Type B pancreatic cell (in vitro differentiated cells): ENCODE results near the gene ERFL. TPM values are rescaled to one million over a fixed set of nuclear protein-coding genes. Genes with fewer than 3 reads are reported as not detected.
"Not testable (repeated sequence)": the region's sequence is repeated elsewhere in the genome, so short reads cannot be mapped to it uniquely, and the experiment has no call there.

Source experiments
- DNase-seq: peaks from one replicate; pipeline ENCODE4 v3.0.0; 2021; ENCODE audit warnings: mixed read lengths; ENCODE audit not compliant: unreplicated experiment; ENCODE audit errors: extremely low spot score
- H3K27ac Mint-ChIP-seq: 2 replicates; pipeline ENCODE4 v1.8.0; 2021; ENCODE audit warnings: mild to moderate bottlenecking, mixed read lengths
- H3K27me3 Mint-ChIP-seq: 2 replicates; pipeline ENCODE4 v1.8.0; 2021; ENCODE audit warnings: mixed read lengths
- H3K36me3 Mint-ChIP-seq: 2 replicates; pipeline ENCODE4 v1.8.0; 2021; ENCODE audit warnings: mixed read lengths
- H3K4me1 Mint-ChIP-seq: one replicate; pipeline ENCODE4 v1.8.0; 2021; ENCODE audit warnings: mixed read lengths; ENCODE audit not compliant: unreplicated experiment
- H3K4me3 Mint-ChIP-seq: 2 replicates; pipeline ENCODE4 v1.8.0; 2021; ENCODE audit warnings: mild to moderate bottlenecking, mixed read lengths
- H3K9me3 Mint-ChIP-seq: 2 replicates; pipeline ENCODE4 v1.8.0; 2021; ENCODE audit warnings: mixed read lengths
- CTCF ChIP-seq: fragments of 200-600 bp; sonication (generic); conservative IDR thresholded peaks from 2 replicates; pipeline ENCODE4 v1.5.0; 2021; ENCODE audit warnings: antibody characterized with exemption, mild to moderate bottlenecking
- total RNA-seq: library from RNA; stranded (reverse); gene quantifications from 2 replicates; pipeline ENCODE4 v1.2.1, GENCODE V29; 2021; ENCODE audit warnings: low replicate concordance

The ERFL gene
- total RNA-seq, 1 donor from 2014 or later = 0.24 TPM

- peaks cover 44% of the 10 kb centered on the region for H3K27me3 Mint-ChIP-seq
- H3K9me3 Mint-ChIP-seq = no peaks in the 10 kb centered on the region
- peak overlapping the region; percentile 64 for H3K27ac Mint-ChIP-seq
- no peak for DNase-seq
- H3K36me3 Mint-ChIP-seq = no peaks in the 10 kb centered on the region
- H3K4me1 Mint-ChIP-seq = peaks cover 5% of the 10 kb centered on the region
- no peak for TF ChIP-seq CTCF
- peak overlapping the region; percentile 89 for H3K4me3 Mint-ChIP-seq
These were observed 12.6 kb upstream of the ERFL start for GRCh38 chr19:41940731-41941409.

DNA sequence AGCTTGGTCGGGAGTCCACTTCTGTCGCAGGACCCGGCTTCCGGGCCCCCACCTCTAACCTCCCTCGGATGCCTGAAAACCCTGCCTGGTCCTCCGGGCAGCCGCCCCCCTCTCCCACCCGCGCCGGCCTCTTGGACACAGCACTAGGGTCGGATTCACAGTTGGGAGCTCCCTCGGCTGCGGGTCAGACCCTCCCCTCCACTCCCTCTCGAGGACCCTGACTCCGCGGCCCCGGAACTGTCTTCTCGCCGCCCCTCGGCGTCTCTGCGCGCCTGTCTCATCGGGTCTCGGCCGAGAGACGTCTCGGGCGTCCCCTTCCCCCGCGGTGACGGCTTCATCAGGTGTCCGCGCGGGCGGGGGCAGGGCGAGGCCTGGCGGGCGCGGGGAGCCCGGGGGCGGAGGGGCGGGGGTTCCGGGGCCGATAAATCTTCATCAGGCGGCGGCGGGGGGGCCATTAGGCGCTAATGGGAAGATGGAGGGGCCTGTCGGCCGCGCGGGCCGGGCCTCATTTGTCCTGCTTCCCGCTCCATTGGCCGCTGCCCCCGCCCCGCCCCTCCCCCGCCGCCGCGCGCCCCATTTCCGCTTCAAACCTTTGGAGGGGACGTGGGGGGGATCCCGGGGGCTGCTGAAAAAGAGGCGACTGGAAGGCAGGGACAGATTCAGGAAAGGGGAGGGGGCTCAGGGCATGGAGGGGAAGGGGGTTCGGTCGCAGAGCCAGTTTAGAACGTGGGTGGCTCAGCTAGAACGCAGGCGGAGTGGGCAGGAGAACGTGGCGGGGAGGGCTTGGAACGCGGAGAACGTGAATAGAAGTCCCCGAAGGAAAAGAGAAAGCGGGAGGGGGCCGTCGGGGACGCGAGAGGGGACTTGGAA is 11.8 kb upstream of the ERFL start:
- Mint-ChIP-seq H3K4me1 (peaks cover 7% of the 10 kb centered on the region), H3K27me3 (peaks cover 50% of the 10 kb centered on the region), H3K36me3 (no peaks in the 10 kb centered on the region), H3K9me3 (no peaks in the 10 kb centered on the region), H3K4me3 (peak overlapping the region; percentile 89), H3K27ac (peak overlapping the region; percentile 64)
- DNase-seq = peak; percentile 78
- TF ChIP-seq CTCF = no peak

DNA sequence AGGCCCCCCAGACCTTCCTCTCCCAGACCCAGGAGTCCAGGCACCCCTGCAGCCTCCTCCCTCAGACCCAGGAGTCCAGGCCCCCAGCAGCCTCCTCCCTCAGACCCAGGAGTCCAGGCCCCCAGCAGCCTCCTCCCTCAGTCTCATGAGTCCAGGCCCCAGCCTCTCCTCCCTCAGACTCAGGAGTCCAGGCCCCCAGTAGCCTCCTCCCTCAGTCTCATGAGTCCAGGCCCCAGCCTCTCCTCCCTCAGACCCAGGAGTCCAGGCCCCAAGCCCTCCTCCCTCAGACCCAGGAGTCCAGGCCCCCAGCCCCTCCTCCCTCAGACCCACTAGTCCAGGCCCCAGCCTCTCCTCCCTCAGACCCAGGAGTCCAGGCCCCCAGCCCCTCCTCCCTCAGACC is 11.0 kb upstream of the ERFL start:
- Mint-ChIP-seq H3K4me1 (peaks cover 12% of the 10 kb centered on the region), H3K27me3 (peaks cover 55% of the 10 kb centered on the region)
- not testable (repeated sequence) for H3K4me3 Mint-ChIP-seq, H3K9me3 Mint-ChIP-seq, H3K36me3 Mint-ChIP-seq, DNase-seq, H3K27ac Mint-ChIP-seq

- no peak for DNase-seq
- Mint-ChIP-seq H3K9me3 (no peaks in the 10 kb centered on the region), H3K4me3 (peak overlapping the region; percentile 37), H3K36me3 (no peaks in the 10 kb centered on the region), H3K27me3 (peaks cover 64% of the 10 kb centered on the region), H3K4me1 (peaks cover 12% of the 10 kb centered on the region), H3K27ac (no peak overlapping the region)
- TF ChIP-seq CTCF = peak; percentile 38
These were observed 9.5 kb upstream of the ERFL start for GRCh38 chr19:41937525-41938468.

DNA sequence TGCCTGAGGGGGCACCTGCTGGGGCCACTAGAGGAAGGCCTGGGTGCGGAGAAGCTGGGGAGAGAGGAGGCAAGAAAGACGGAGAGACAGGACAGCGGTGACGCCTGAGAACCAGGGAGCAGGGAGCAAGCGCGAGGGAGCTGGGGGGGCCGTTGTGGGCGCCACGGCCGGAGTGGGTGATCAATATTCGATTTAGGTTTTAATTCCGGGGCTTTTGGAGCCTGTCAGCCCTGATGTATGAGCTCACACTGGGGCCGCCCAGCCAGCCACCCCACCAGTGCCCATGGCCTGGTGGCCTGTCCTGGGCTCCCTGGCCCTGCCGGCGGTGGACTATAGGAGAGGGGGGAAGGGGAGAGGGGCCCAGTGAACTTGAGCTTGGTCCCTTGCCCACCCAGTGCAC is 8.7 kb upstream of the ERFL start:
- no peaks in the 10 kb centered on the region for H3K36me3 Mint-ChIP-seq
- no peak overlapping the region for H3K27ac Mint-ChIP-seq
- H3K27me3 Mint-ChIP-seq = peaks cover 70% of the 10 kb centered on the region
- H3K9me3 Mint-ChIP-seq = no peaks in the 10 kb centered on the region
- no peak overlapping the region for H3K4me3 Mint-ChIP-seq
- no peak for TF ChIP-seq CTCF
- DNase-seq = no peak
- peaks cover 12% of the 10 kb centered on the region for H3K4me1 Mint-ChIP-seq
